GM12878 (cell line): ENCODE measurements around the gene CFAP92. TPM values are rescaled to one million over a fixed set of nuclear protein-coding genes. Genes with fewer than 3 reads are reported as not detected.

Source experiments
- ATAC-seq: fragments of 200-7000 bp; cut with Tn5 transposase; 3 replicates; pipeline ENCODE4 v1.9.1; 2020; ENCODE audit warnings: mild to moderate bottlenecking, moderate library complexity
- BruUV-seq: library from RNA; stranded (reverse); fragments of 400-500 nt; replicated peaks from 2 replicates; lab custom pipeline; 2021; lab: Mats Ljungman, UMichigan
- CTCF ChIA-PET: fragments of 300-600 bp; sonication (Branson Sonifier 250); formaldehyde crosslinking; extraction: SDS; loops from one replicate; lab custom pipeline; 2021; ENCODE audit warnings: inconsistent platforms; lab: Yijun Ruan, JAX
- POLR2A ChIA-PET: fragments of 350-600 bp; formaldehyde crosslinking; extraction: SDS; loops from one replicate; lab custom pipeline; 2021; ENCODE audit warnings: inconsistent platforms; lab: Charles Lee
- RAD21 ChIA-PET: fragments of 300-600 bp; sonication (Branson Sonifier 250); formaldehyde crosslinking; loops from one replicate; lab custom pipeline; 2023; ENCODE audit warnings: antibody characterized with exemption; ENCODE audit not compliant: unreplicated experiment; lab: Charles Lee
- SMC1A ChIA-PET: fragments of 300-600 bp; sonication (Branson Sonifier 250); formaldehyde crosslinking; loops from one replicate; lab custom pipeline; 2023; ENCODE audit not compliant: unreplicated experiment, uncharacterized antibody; lab: Charles Lee
- DNase-seq: peaks from one replicate; pipeline ENCODE4 v3.0.0-alpha.2; 2011; ENCODE audit warnings: low read depth, low spot score
- FAIRE-seq: peaks from 3 replicates; lab custom pipeline; 2011; peaks lifted over from hg19 to GRCh38; lab: Jason Lieb, UNC
- H2AFZ ChIP-seq: 2 replicates; pipeline ENCODE4 v1.6.0; 2011; ENCODE audit warnings: low read depth, low read length, control low read depth; ENCODE audit not compliant: control insufficient read depth
- H3K27ac ChIP-seq: 2 replicates; pipeline ENCODE4 v1.5.1; 2011; ENCODE audit warnings: control low read depth; ENCODE audit not compliant: control insufficient read depth, insufficient read depth
- H3K27me3 ChIP-seq, 2 experiments: replicated peaks in 1 of 2; 2 replicates each; pipeline versions ENCODE4 v1.6.0 to v1.6.1; 2011; ENCODE audit warnings: low read length in 1 of 2; ENCODE audit not compliant: control insufficient read depth in 2 of 2, insufficient read depth in 2 of 2
- H3K36me3 ChIP-seq, 2 experiments: 2 replicates each; pipeline ENCODE4 v1.5.1; 2011; ENCODE audit warnings: low read length in 1 of 2; ENCODE audit not compliant: control insufficient read depth in 2 of 2, insufficient read depth in 2 of 2
- H3K4me1 ChIP-seq: 2 replicates; pipeline ENCODE4 v1.6.1; 2011; ENCODE audit warnings: mild to moderate bottlenecking, low read length, moderate library complexity, mixed read lengths; ENCODE audit not compliant: control insufficient read depth, insufficient read depth
- H3K4me2 ChIP-seq: 2 replicates; pipeline ENCODE4 v1.6.0; 2011; ENCODE audit warnings: control low read depth; ENCODE audit not compliant: control insufficient read depth, insufficient read depth
- H3K4me3 ChIP-seq: fragments of 200-600 bp; sonication (generic); 2 replicates; pipeline ENCODE4 v1.5.1; 2016
- H3K79me2 ChIP-seq: 2 replicates; pipeline ENCODE4 v1.6.0; 2011; ENCODE audit warnings: low read length; ENCODE audit not compliant: control insufficient read depth, insufficient read depth
- H3K9ac ChIP-seq: 2 replicates; pipeline ENCODE4 v1.8.0; 2011; ENCODE audit warnings: low read length, control low read depth, mixed read lengths; ENCODE audit not compliant: control insufficient read depth, insufficient read depth
- H3K9me3 ChIP-seq: replicated peaks from 3 replicates; pipeline ENCODE4 v1.5.1; 2011; ENCODE audit warnings: mild to moderate bottlenecking, low read length; ENCODE audit not compliant: control insufficient read depth, insufficient read depth
- H4K20me1 ChIP-seq: 2 replicates; pipeline ENCODE4 v1.6.0; 2011; ENCODE audit not compliant: control insufficient read depth, insufficient read depth
- MXI1 ChIP-seq: fragments of 150-350 bp; IDR thresholded peaks from 2 replicates; pipeline ENCODE4 v1.6.1; 2011; ENCODE audit warnings: low read depth, mild to moderate bottlenecking, inconsistent platforms, low read length, improper control_type of control experiment
- NR2C2 ChIP-seq: IDR thresholded peaks from 2 replicates; pipeline ENCODE4 v1.6.1; 2011; ENCODE audit warnings: borderline replicate concordance, low read depth; ENCODE audit not compliant: control insufficient read depth, insufficient read length
- PML ChIP-seq: IDR thresholded peaks from 2 replicates; pipeline ENCODE4 v1.6.1; 2012; ENCODE audit warnings: low read length, inconsistent platforms
- POLR2AphosphoS5 ChIP-seq: IDR thresholded peaks from 2 replicates; pipeline ENCODE4 v1.6.1; 2011; ENCODE audit warnings: mild to moderate bottlenecking, low read length, inconsistent platforms
- RELA ChIP-seq: fragments of 450-650 bp; IDR thresholded peaks from 2 replicates; pipeline ENCODE4 v1.8.0; 2014; ENCODE audit warnings: borderline replicate concordance; ENCODE audit not compliant: partially characterized antibody
- RFX5 ChIP-seq: IDR thresholded peaks from 2 replicates; pipeline ENCODE4 v1.6.1; 2011; ENCODE audit warnings: low read depth, low read length, improper control_type of control experiment
- SREBF1 ChIP-seq: IDR thresholded peaks from 2 replicates; pipeline ENCODE4 v1.6.1; 2012; ENCODE audit warnings: mild to moderate bottlenecking, low read length
- SUZ12 ChIP-seq: fragments of 200-600 bp; sonication (generic); IDR thresholded peaks from one replicate; pipeline ENCODE4 v1.6.1; 2018; ENCODE audit warnings: antibody characterized with exemption, mild to moderate bottlenecking; ENCODE audit not compliant: unreplicated experiment
- ZBTB11 ChIP-seq: fragments of 450-650 bp; formaldehyde crosslinking; IDR thresholded peaks from 2 replicates; pipeline ENCODE4 v1.5.0; 2022; ENCODE audit warnings: mild to moderate bottlenecking, missing genetic modification characterization
- WGBS: methylation state at CpG from one replicate; pipeline ENCODE4 v1.1.6; 2016; ENCODE audit warnings: low lambda C conversion rate; ENCODE audit not compliant: insufficient replicate concordance, insufficient coverage; ENCODE audit errors: missing lambda C conversion rate; 5-methylcytosine and 5-hydroxymethylcytosine counted together
- in situ Hi-C: fragments of 300-500 bp; cut with MboI; formaldehyde crosslinking; loops from 9 replicates; pipeline ENCODE4 v1.14.3; 2018; ENCODE audit warnings: mixed read lengths
- intact Hi-C: fragments of 100-400 bp; cut with micrococcal nuclease; formaldehyde crosslinking; loops from one replicate; pipeline ENCODE4 v1.14.2; 2022; ENCODE audit not compliant: unreplicated experiment
- polyA plus RNA-seq, 11 experiments: library from polyadenylated mRNA; depleted of rRNA in 4 of 11; unstranded in 6 of 11; stranded (reverse) in 5 of 11; fragments of >200 nt; fragmentation: Nextera tagmentation in 4 of 11; fragmentation: Illumina TruSeq in 1 of 11; extraction: Ambion mirVana in 4 of 11; extraction: Trizol in 1 of 11; gene quantifications; 1 replicate in 1 of 11; 2 replicates in 10 of 11; pipeline versions ENCODE4 v1.2.1 to v1.2.3, GENCODE V29; 2011 to 2016; ENCODE audit warnings: inconsistent platforms in 2 of 11, missing spikeins in 2 of 11, low read depth in 1 of 11
- total RNA-seq, 4 experiments: library from RNA; depleted of rRNA in 3 of 4; stranded (reverse); fragments of >200 nt in 3 of 4; fragmentation: Illumina TruSeq in 1 of 4; extraction: Trizol in 1 of 4; gene quantifications; 2 replicates each; pipeline versions ENCODE4 v1.2.1 to v1.2.3, GENCODE V29; 2013 to 2021
- TF ChIP-seq, protein P1 (sequence below), 3 experiments: IDR thresholded peaks in 2 of 3; conservative IDR thresholded peaks in 1 of 3; 2 replicates each; pipeline ENCODE4 v1.5.1; 2011; ENCODE audit warnings: low read depth in 3 of 3, low read length in 3 of 3, mild to moderate bottlenecking in 3 of 3, control low read depth in 2 of 3, moderate library complexity in 2 of 3, inconsistent platforms in 1 of 3, mixed read lengths in 1 of 3; ENCODE audit not compliant: control insufficient read depth in 2 of 3, insufficient read depth in 1 of 3; ENCODE audit errors: extremely low read depth in 1 of 3

Gene CFAP92
- total and polyA plus RNA-seq, 10 of the 15 experiments (the other 5 are each of a cell fraction or from before 2014, with no cell fraction given), result 0.05 to 0.52 (median 0.14) TPM; not detected in 7

DNA sequence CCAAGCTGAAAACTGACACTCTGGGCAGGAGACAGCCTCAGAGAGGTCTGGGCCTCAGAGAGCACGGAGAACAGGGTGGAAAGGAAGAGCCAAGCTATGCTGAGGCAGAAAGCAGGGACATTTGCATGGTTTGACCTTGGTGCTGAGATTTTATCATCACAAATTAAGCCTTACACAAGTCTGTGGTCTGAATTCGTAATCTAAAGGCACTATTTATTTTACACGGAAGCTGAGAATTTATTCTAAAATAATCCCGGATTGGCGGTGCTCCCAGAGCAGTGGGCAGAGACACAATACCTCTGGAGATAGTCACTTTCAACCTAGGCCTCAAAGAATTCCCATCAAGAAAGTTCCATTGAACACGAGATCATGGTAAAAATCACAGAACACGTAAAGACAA lies 47.5 kb downstream of the CFAP92 start:
- Histone ChIP-seq H3K4me1 (no peaks in the 10 kb centered on the region), H3K9me3 (no peaks in the 10 kb centered on the region), H3K4me3 (no peak overlapping the region), H3K27me3 (no peaks in the 10 kb centered on the region; a peak in 2 of 4 replicates), H3K9ac (no peak overlapping the region), H3K79me2 (no peaks in the 10 kb centered on the region), H2AFZ (no peak overlapping the region), H3K4me2 (no peak overlapping the region), H3K36me3 (no peaks in the 10 kb centered on the region), H3K27ac (no peak overlapping the region), H4K20me1 (no peaks in the 10 kb centered on the region)
- CTCF ChIA-PET, result interaction anchor here (1.8 kb wide), 1 partner anchor 23 kb away, joined by 4 read pairs; no protein-coding TSS in a partner anchor
- DNase-seq, result no peak
- in situ Hi-C loops (no loop called here), intact Hi-C loops (no loop called here)
- RAD21 ChIA-PET, result no interaction called here
- FAIRE-seq, result no peak
- no TSS peak for BruUV-seq
- ATAC-seq, result no peak
- POLR2A ChIA-PET, result no interaction called here
- TF ChIP-seq, protein P1, sequence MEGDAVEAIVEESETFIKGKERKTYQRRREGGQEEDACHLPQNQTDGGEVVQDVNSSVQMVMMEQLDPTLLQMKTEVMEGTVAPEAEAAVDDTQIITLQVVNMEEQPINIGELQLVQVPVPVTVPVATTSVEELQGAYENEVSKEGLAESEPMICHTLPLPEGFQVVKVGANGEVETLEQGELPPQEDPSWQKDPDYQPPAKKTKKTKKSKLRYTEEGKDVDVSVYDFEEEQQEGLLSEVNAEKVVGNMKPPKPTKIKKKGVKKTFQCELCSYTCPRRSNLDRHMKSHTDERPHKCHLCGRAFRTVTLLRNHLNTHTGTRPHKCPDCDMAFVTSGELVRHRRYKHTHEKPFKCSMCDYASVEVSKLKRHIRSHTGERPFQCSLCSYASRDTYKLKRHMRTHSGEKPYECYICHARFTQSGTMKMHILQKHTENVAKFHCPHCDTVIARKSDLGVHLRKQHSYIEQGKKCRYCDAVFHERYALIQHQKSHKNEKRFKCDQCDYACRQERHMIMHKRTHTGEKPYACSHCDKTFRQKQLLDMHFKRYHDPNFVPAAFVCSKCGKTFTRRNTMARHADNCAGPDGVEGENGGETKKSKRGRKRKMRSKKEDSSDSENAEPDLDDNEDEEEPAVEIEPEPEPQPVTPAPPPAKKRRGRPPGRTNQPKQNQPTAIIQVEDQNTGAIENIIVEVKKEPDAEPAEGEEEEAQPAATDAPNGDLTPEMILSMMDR (IDR thresholded peaks at IDR 0.05 in 2 of 3, conservative IDR thresholded peaks at IDR 0.05 in 1 of 3; ENCODE audit: control insufficient read depth in 2 of 3, extremely low read depth in 1 of 3, insufficient read depth in 1 of 3, low read depth in 3 of 3, low read length in 3 of 3), result no peak
- TF ChIP-seq NR2C2 (no peak), MXI1 (no peak), SREBF1 (no peak), SUZ12 (no peak), POLR2AphosphoS5 (no peak), RELA (no peak), RFX5 (no peak), ZBTB11 (CRISPR knock-in tag) (no peak), PML (no peak)
- SMC1A ChIA-PET, result no interaction called here
- 36% methylated on average over 7 of the region's 7 CpGs for WGBS
